Neural progenitor cell (in vitro differentiated cells): ENCODE data around the gene ERC2.

Experiments used
- CTCF ChIP-seq: fragments of 200-600 bp; sonication (generic); IDR thresholded peaks from 2 replicates; pipeline ENCODE4 v1.5.1; 2017; ENCODE audit warnings: antibody characterized with exemption, mild to moderate bottlenecking
- EZH2 ChIP-seq: fragments of 200-600 bp; sonication (generic); IDR thresholded peaks from 2 replicates; pipeline ENCODE4 v1.6.1; 2017; ENCODE audit warnings: antibody characterized with exemption, mild to moderate bottlenecking, moderate library complexity
- EZH2phosphoT487 ChIP-seq: fragments of 200-600 bp; sonication (generic); IDR thresholded peaks from 2 replicates; pipeline ENCODE4 v1.6.1; 2017; ENCODE audit warnings: antibody characterized with exemption

DNA sequence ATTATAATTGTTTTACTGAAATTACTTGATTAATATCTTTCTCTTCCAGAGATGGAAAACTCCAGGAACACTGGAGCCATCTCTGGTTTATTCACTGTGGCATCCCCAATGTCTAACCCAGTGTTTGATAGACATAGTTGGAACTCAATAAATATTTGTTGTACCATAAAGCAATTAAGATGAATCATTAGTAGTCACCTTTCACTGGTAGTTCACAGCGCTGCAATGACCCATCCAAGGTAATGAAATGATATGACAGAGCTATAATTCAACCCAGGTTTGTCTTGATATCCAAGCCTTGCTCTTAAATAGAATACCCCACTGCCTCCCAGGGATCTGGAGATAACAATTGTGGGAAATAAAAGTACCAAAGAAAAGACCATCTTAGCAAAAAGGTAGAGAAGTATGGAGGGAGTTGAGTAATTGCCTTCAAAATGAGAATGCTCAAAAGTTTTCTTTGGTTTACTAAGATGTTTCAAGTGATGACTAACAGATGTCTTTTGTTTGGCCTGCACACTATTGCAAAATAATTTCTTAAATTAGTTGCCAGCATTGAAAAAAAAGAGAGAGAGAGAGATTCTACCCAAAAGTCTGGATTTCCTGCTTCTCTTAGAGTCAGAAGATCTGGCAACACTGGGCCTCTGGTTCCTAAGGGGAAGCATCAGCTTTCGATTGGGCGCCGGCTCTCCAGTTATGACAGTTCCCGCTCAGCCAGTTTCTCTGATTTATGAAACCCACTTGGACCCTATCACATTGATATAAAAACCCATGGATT, 348.5 kb downstream of the ERC2 start:
- no peak for TF ChIP-seq CTCF
- no peak for TF ChIP-seq EZH2phosphoT487
- no peak for TF ChIP-seq EZH2
